A549 treated with dexamethasone at 1 μM for 4 hours (cell line): Measurements from ENCODE around the gene MTM1. TPM values are rescaled to one million over a fixed set of nuclear protein-coding genes. Genes with fewer than 3 reads are reported as not detected.

Source experiments
- total RNA-seq: library from RNA; stranded (reverse); fragments of 200-300 nt; extraction: Qiagen RNA extraction; gene quantifications from 5 replicates; pipeline ENCODE4 v1.2.3, GENCODE V29; 2022

MTM1 gene
- 5.3 to 6.8 TPM (median 6.5 TPM) in 5 replicates for total RNA-seq

DNA sequence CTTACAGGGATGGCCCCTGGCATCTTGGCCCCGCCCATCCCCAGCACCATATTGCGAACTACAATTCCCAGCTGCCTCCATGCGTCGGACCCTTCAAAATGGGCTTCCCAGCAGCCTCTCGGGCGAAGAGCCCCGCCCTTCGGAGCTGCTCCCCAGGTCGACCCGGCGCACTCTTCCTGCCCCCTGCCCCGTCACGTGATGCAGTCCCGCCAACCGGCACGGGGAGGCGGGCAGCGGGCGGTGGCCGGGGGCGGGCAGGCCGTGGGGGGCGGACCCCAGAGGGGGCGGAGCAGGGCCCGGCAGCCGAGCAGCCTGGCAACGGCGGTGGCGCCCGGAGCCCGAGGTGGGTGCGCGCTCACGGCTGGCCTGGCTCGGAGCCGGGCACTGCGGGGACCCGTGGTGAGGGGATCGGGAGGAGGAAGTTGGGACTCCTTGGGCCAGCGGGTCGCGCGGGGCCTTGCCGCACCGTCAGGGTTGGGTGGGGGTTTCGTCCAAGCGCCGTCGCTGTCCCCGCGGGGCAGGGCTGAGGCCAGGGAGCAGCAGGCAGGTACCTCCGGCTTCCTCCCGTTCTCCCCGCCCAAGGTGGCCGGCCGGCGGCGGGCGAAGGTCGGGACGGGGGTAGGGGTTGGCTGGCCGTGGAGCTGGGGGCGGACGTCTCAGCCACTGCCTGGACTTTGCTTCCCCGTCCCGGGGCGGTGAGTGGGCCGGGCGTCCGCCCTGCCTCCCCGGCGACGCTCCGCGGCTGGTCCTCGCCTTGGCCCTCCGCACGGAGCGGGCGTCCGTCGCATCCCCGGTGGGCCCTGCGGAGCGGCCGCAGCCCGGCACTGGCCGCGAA is at the start of gene MTM1:
TSS of gene MTM1 (plus strand) at position 302 of the 835 bp plus-strand sequence. CDS start 23,994 bp downstream, outside the sequence.

DNA sequence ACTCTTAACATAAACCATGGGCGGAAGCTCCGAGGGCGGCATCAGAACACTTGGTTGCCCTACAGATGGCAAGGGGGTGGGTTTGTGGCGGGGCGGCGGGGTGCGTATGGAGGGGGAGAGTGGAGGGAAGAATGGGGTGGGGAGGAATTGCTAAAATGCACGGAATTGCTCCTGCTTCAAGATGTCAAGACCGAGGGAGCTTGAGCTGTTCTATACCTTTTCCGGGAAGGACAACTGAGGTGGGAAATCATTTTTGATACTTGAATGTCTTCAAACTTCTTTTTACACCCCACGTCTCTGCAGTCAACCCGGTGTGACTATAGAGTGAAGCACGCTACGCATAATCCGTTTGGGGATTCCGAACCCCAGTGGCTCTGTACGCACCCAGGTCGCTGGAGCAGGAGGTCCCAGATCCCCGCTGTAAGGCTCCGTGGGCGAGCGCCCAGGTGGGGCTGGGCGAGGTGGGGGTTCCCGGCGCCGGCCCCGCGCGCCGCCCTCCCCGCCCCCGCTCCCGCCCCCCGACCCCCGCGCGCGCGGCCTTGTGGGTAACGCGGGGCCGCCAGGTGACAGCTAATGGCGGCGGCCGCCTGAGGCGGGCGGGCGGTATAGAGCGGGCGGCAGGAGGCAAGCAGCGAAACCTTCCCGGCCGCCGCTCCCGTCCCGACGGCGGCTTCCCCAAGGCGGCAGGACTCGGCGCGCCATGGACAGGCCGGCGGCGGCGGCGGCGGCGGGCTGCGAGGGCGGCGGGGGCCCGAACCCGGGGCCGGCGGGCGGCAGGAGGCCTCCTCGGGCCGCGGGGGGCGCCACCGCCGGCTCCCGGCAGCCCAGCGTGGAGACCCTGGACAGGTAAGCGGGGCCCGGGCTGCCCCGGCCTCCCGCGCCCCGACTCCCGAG is 124.7 kb downstream of the MTM1 start, which contains the start of gene MTMR1:
TSS of gene MTMR1 (plus strand) at position 566 of the 894 bp plus-strand sequence. CDS start at position 701, 135 bp downstream.

Other genes with a start within 250 kb of the MTM1 start
- gene MAMLD1, start 205.3 kb upstream of the MTM1 start, total RNA-seq = 5.3 to 6.4 TPM (median 5.9 TPM) in 5 replicates
- gene MTMR1, start 124.8 kb downstream of the MTM1 start, total RNA-seq = 13.5 to 17.5 TPM (median 15.7 TPM) in 5 replicates